GM18909 (cell line): ENCODE data around the gene SIK1.

Experiments
- ATAC-seq: cut with Tn5 transposase; IDR thresholded peaks from one replicate; pipeline ENCODE4 v1.9.1; 2021; ENCODE audit warnings: mild to moderate bottlenecking; ENCODE audit not compliant: unreplicated experiment, poor library complexity

The SIK1 gene

GRCh38 chr21:43369596-43370090 is 57.3 kb downstream of the SIK1 start:
- no peak for ATAC-seq

- ATAC-seq = no peak
These were observed 57.8 kb downstream of the SIK1 start for GRCh38 chr21:43369124-43369523.

GRCh38 chr21:43368685-43369084 is 58.2 kb downstream of the SIK1 start:
- no peak for ATAC-seq

- no peak for ATAC-seq
These were observed 59.1 kb downstream of the SIK1 start for GRCh38 chr21:43367859-43368258.

GRCh38 chr21:43367296-43367695 is 59.6 kb downstream of the SIK1 start:
- ATAC-seq = no peak

- ATAC-seq = no peak
These were observed 60.3 kb downstream of the SIK1 start for GRCh38 chr21:43366656-43367055.

- no peak for ATAC-seq
These were observed 61.1 kb downstream of the SIK1 start for GRCh38 chr21:43365611-43366426.

- ATAC-seq = no peak
These were observed 62.0 kb downstream of the SIK1 start for GRCh38 chr21:43364851-43365424.
